ENCODE measurements around the gene SHC2. TPM values are rescaled to one million over a fixed set of nuclear protein-coding genes. Genes with fewer than 3 reads are reported as not detected.

Gene SHC2
- total RNA-seq, 1 experiment from 2014 or later: 16.6 TPM

DNA sequence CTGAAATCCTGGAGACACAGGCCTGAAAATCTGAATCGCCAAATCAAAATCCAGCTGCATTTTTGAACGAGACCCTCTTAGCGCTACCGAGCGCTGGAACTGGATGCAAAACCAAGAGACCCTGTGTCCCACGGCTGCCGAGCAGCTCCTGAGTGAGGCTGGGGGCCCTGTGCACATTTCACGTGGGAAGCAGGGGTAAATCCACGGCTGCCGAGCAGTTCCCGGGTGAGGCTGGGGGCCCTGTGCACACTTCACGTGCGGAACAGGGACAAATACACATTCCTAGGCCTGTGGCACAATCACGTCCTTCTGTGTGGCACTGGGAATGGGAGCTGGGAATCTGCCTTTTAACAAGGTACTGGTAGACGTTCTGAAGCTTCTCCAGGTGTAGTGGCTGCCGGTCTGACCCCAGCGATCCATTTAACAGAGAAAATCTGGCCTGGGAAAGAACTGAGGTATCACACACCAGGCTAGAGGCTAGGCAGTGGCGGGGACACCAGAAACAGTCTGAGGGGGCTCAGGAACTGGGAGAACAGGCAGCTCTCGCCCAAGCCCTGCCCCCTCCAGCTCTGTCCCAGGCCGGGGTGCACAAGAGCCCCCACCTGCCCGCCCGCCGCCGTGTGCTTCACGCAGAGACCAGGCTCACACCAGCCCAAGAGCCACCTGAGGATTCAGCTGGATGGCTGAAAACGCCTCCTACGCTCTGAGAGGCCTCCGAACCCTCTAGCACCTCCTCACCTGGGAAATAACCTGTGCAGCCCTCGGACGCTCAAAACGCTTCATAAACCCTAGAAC is 40.9 kb downstream of the SHC2 start:
- Histone ChIP-seq H2BK12ac (ENCODE audit: insufficient read length, low read depth, low read length) (no peak overlapping the region), H3K4me2 (ENCODE audit: insufficient read depth, insufficient read length, low read length) (no peak overlapping the region), H4K8ac (replicated peaks; ENCODE audit: insufficient read length, low read depth, low read length) (no peak overlapping the region), H2AFZ (ENCODE audit: low read length) (no peak overlapping the region), H3K27ac (ENCODE audit: insufficient read length, low read depth, low read length) (no peak overlapping the region), H3K27me3 (ENCODE audit: insufficient read depth, low read length) (no peaks in the 10 kb centered on the region), H3K23ac (ENCODE audit: insufficient read length, low read depth, low read length) (no peak overlapping the region), H2AK5ac (ENCODE audit: insufficient read length, low read length) (no peak overlapping the region), H3K18ac (ENCODE audit: insufficient read length, low read depth, low read length) (no peak overlapping the region), H3K56ac (ENCODE audit: insufficient read length, low read depth, low read length) (no peak overlapping the region), H4K20me1 (ENCODE audit: control insufficient read depth, insufficient read depth, insufficient read length) (no peaks in the 10 kb centered on the region), H4K91ac (ENCODE audit: insufficient read length, low read depth, low read length) (no peak overlapping the region), H3K79me2 (ENCODE audit: insufficient read depth, low read length) (no peaks in the 10 kb centered on the region), H3K14ac (ENCODE audit: insufficient read depth, low read length) (no peak overlapping the region), H3K4me1 (ENCODE audit: insufficient read depth, low read length) (no peaks in the 10 kb centered on the region; the same call in 1 of the 2 replicates), H3K9ac (ENCODE audit: extremely low read depth, insufficient read length, low read length) (no peak overlapping the region), H2BK120ac (ENCODE audit: low read depth, low read length, poor library complexity, severe bottlenecking) (no peak overlapping the region), H3K4ac (ENCODE audit: low read depth, low read length) (no peak overlapping the region), H3K23me2 (ENCODE audit: insufficient read length, low read depth, low read length, poor library complexity, severe bottlenecking) (no peaks in the 10 kb centered on the region), H3T11ph (ENCODE audit: low read length) (no peak overlapping the region), H2BK15ac (ENCODE audit: low read depth, low read length) (no peak overlapping the region), H3K9me3 (ENCODE audit: control insufficient read depth, low read depth, low read length) (no peaks in the 10 kb centered on the region), H2BK5ac (ENCODE audit: insufficient read length, low read length) (no peak overlapping the region), H2BK20ac (ENCODE audit: low read depth, low read length, poor library complexity, severe bottlenecking) (no peak overlapping the region), H3K79me1 (ENCODE audit: insufficient read depth, low read depth, low read length, poor library complexity, severe bottlenecking) (no peaks in the 10 kb centered on the region), H4K5ac (ENCODE audit: insufficient read length, low read depth, low read length) (no peak overlapping the region)
- no peak for DNase-seq
- WGBS (ENCODE audit: extremely low coverage, insufficient read length, low lambda C conversion rate): no CpG with 5 or more reads among the region's 31 CpGs
- Mint-ChIP-seq H3K9me3 (no peaks in the 10 kb centered on the region; a peak in 1 of 5 replicates), H3K4me3 (no peak overlapping the region), H3K36me3 (ENCODE audit: insufficient read depth in 1 of 3, low read depth in 3 of 3) (no peaks in the 10 kb centered on the region; a peak in 1 of 7 replicates), H3K4me1 (peaks cover 11 to 20% of the 10 kb centered on the region in 2 experiments), H3K27ac (no peak overlapping the region; a peak in 1 of 7 replicates), H3K27me3 (ENCODE audit: low read depth) (no peaks in the 10 kb centered on the region; the same call in none of the 2 replicates)
- TF ChIP-seq, protein P1, sequence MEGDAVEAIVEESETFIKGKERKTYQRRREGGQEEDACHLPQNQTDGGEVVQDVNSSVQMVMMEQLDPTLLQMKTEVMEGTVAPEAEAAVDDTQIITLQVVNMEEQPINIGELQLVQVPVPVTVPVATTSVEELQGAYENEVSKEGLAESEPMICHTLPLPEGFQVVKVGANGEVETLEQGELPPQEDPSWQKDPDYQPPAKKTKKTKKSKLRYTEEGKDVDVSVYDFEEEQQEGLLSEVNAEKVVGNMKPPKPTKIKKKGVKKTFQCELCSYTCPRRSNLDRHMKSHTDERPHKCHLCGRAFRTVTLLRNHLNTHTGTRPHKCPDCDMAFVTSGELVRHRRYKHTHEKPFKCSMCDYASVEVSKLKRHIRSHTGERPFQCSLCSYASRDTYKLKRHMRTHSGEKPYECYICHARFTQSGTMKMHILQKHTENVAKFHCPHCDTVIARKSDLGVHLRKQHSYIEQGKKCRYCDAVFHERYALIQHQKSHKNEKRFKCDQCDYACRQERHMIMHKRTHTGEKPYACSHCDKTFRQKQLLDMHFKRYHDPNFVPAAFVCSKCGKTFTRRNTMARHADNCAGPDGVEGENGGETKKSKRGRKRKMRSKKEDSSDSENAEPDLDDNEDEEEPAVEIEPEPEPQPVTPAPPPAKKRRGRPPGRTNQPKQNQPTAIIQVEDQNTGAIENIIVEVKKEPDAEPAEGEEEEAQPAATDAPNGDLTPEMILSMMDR (conservative IDR thresholded peaks at IDR 0.05): no peak
